ENCODE data around the gene TUNAR.
"Not testable (repeated sequence)": the region's sequence is repeated elsewhere in the genome, so short reads cannot be mapped to it uniquely, and the experiment has no call there.

Gene TUNAR

GRCh38 chr14:95915330-95915729, 38.7 kb downstream of the TUNAR start:
- DNase-seq (ENCODE audit: low read depth in 2 of 2), result no peak

- no peak for DNase-seq (ENCODE audit: low read depth in 2 of 2)
Measured at GRCh38 chr14:95918466-95918865, 41.8 kb downstream of the TUNAR start.

- no peak for DNase-seq (ENCODE audit: low read depth in 2 of 2)
Measured at GRCh38 chr14:95920769-95921438, 44.3 kb downstream of the TUNAR start.

- DNase-seq (ENCODE audit: low read depth in 2 of 2), result no peak
Measured at GRCh38 chr14:95922080-95922479, 45.4 kb downstream of the TUNAR start.

GRCh38 chr14:95928751-95929150, 52.1 kb downstream of the TUNAR start:
- DNase-seq (ENCODE audit: low read depth in 2 of 2), result no peak

- no peak for DNase-seq (ENCODE audit: low read depth in 2 of 2)
Measured at GRCh38 chr14:95931384-95931783, 54.8 kb downstream of the TUNAR start.

GRCh38 chr14:95935228-95935822, 58.7 kb downstream of the TUNAR start:
- DNase-seq (ENCODE audit: low read depth in 2 of 2), result no peak

- DNase-seq (ENCODE audit: low read depth in 2 of 2), result no peak
Measured at GRCh38 chr14:95936041-95936440, 59.4 kb downstream of the TUNAR start.

GRCh38 chr14:95939335-95939734, 62.7 kb downstream of the TUNAR start:
- no peak for DNase-seq (ENCODE audit: low read depth in 2 of 2)

- no peak for DNase-seq (ENCODE audit: low read depth in 2 of 2)
Measured at GRCh38 chr14:95941897-95942296, 65.3 kb downstream of the TUNAR start.

GRCh38 chr14:95943699-95944098, 67.1 kb downstream of the TUNAR start:
- no peak for DNase-seq (ENCODE audit: low read depth in 2 of 2)

- no peak for DNase-seq (ENCODE audit: low read depth in 2 of 2)
Measured at GRCh38 chr14:95944462-95944861, 67.8 kb downstream of the TUNAR start.

GRCh38 chr14:95946867-95947266, 70.2 kb downstream of the TUNAR start:
- DNase-seq (ENCODE audit: low read depth in 2 of 2), result no peak

GRCh38 chr14:95948558-95948981, 71.9 kb downstream of the TUNAR start:
- no peak for DNase-seq (ENCODE audit: low read depth in 2 of 2)

- DNase-seq (ENCODE audit: low read depth in 2 of 2), result no peak
Measured at GRCh38 chr14:95951359-95951758, 74.7 kb downstream of the TUNAR start.

GRCh38 chr14:95953111-95953724, 76.6 kb downstream of the TUNAR start:
- DNase-seq (ENCODE audit: low read depth in 2 of 2), result no peak

- no peak for DNase-seq (ENCODE audit: low read depth in 2 of 2)
Measured at GRCh38 chr14:95956601-95957460, 80.2 kb downstream of the TUNAR start.

GRCh38 chr14:95958105-95958504, 81.5 kb downstream of the TUNAR start:
- DNase-seq (ENCODE audit: low read depth in 2 of 2), result no peak

- no peak for DNase-seq (ENCODE audit: low read depth in 2 of 2)
Measured at GRCh38 chr14:95959317-95959716, 82.7 kb downstream of the TUNAR start.

- DNase-seq (ENCODE audit: low read depth in 2 of 2), result no peak
Measured at GRCh38 chr14:95961481-95961880, 84.8 kb downstream of the TUNAR start.

- DNase-seq (ENCODE audit: low read depth in 2 of 2), result no peak
Measured at GRCh38 chr14:95964901-95965300, 88.3 kb downstream of the TUNAR start.

- DNase-seq (ENCODE audit: low read depth in 2 of 2), result not testable (repeated sequence)
Measured at GRCh38 chr14:95968048-95968447, 91.4 kb downstream of the TUNAR start.

Measured in stimulated activated CD8-positive, alpha-beta memory T cell treated with anti-CD3 and anti-CD28 coated beads, Interleukin-2, amount 100 ng/mL, for 48 hours (primary cell).